ENCODE data around the gene AHDC1.

Gene AHDC1

DNA sequence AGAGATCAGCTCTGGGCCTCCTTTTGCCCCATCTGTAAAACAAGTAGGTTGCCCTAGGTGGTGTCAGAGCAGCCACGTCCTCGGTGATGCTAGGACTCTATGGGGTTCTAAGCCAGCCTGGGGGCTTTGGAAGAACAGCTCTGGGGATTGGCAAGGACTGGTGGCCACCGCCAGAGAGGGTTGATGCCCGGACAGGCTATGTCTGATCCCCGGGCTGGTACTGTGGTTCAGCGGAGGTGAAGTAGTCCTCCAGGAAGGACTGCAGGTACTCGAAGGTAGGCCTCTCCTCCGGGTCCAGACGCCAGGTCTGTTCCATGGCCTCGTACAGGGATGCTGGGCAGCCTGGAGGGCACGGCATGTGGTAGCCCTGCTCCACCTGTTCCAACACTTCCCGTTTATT lies 8.8 kb upstream of the AHDC1 start:
- DNase-seq = no peak

GRCh38 chr1:27611450-27611849 lies 7.5 kb upstream of the AHDC1 start:
- DNase-seq = no peak

DNA sequence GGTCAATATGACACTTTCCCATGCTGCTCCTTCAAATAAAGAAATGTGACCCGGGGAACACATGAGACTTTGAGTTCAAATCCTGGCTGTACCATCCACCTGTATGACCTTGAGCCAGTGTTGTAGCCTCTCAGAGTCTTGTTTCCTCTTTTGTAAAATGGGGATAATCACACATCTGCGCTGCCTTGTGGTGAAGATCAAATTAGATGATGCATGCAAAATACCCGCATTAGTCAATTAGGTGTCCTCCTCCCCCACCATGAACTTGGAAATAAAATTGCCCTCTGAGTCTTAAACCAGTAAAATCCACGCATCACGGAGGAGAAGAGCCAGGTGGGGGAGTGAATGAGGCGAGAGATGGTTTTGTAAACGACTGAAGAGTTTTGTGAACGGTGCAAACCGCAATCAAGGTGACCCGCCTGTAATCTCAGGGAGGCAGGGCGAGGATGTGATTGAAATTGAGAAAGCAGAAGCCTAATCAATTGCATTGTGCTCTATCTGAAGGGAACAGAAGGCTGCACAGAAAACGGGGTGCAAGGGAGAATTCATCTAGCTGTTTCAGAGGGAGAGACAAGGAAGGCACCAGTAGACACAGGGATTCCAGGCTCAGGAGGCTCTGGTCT lies 5.8 kb upstream of the AHDC1 start:
- no peak for DNase-seq

DNA sequence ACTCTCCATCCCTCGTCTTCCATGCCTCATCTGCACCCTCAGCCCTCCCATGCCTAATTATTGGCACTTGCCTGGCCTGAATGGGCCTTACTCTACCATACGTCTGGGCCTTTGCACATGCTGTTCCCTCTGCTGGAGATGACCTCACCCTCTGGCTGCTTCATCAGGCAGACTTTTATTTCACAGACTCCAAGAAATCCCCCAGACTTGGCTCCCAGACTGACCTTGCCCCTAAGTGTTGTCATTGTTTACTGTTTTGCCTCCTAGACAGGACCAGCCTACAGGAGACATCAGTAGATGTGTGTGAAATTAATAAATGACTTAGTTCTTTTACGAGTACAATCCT lies 5.2 kb upstream of the AHDC1 start:
- no peak for DNase-seq

DNA sequence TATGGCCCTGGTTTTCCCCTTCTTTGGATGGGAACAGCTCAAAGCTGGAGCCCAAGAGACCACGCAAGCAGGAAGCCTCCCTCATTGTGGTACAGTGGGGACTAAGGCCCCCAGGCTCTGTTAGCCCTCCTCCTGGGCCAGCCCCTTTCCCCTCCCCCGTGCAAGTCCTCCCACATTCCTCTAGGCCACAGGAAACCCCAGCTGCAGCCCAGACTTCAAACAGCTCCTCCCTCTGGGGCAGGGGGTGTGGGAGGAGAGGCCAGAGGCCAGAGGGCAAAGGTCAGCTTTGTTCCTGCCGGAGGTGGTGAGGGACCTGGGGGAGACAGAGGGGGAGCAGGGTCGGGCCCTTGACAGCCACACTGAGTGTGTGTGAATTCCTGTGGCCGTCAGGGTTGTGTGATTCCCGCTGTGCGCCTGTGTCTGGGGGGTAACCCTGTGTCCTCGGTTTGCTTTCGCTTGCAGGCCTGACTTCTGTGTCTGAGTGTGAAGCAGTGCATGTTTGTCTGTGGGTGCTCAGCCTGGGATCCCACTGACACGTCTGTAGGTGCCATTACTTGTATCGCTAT lies 3.4 kb upstream of the AHDC1 start:
- no peak for DNase-seq

GRCh38 chr1:27606708-27607238 lies 2.8 kb upstream of the AHDC1 start:
- peak; percentile 35 for DNase-seq

- peak; percentile 41 for DNase-seq
Observed at GRCh38 chr1:27605796-27606707, 2.1 kb upstream of the AHDC1 start.

GRCh38 chr1:27605300-27605766 lies 1.4 kb upstream of the AHDC1 start:
- no peak for DNase-seq

GRCh38 chr1:27604579-27605299 lies 795 bp upstream of the AHDC1 start:
- no peak for DNase-seq

DNA sequence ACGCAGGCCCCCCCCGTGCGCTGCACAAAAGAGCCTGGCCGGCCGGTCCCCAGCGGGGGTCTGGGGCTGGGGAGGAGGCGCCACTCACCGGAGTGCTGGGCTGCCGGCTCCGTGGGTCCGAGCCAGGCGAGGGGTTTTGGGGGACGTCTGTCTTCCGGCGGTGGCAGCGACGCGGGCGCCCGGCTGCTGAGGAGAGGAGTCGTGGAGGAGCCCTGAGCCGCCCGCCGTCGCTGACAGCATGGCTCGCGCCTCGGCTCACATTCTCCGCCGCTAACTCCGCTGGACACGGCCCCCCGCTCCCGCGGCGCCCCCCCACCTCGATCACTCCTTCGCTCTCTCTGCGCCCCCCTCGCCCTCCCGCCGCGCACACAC lies 649 bp downstream of the AHDC1 start:
- no peak for DNase-seq

- DNase-seq = no peak
Observed at GRCh38 chr1:27602462-27603308, 1.3 kb downstream of the AHDC1 start.

- no peak for DNase-seq
Observed at GRCh38 chr1:27601771-27602461, 2.0 kb downstream of the AHDC1 start.

DNA sequence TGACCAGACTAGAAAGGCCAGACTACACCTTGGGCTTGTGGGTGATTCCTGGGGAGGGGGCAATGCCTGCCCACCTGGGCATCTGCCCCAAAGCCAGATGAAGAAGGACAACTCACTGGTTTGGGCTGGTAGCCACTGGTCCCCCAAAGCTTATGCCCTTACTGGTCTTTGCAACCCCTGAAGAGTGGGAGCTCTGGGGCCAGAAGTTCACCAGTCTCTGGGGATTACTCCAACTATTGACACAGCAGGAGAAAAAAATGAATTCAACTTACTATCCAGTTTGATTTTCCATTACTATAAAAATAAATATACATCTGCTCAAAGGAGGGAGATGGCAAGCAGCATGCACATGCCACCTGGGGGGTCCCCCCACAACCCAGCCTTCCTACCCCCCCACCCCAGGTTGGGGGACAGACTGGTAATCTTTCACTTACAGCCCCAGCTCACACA lies 2.6 kb downstream of the AHDC1 start:
- DNase-seq = no peak

DNA sequence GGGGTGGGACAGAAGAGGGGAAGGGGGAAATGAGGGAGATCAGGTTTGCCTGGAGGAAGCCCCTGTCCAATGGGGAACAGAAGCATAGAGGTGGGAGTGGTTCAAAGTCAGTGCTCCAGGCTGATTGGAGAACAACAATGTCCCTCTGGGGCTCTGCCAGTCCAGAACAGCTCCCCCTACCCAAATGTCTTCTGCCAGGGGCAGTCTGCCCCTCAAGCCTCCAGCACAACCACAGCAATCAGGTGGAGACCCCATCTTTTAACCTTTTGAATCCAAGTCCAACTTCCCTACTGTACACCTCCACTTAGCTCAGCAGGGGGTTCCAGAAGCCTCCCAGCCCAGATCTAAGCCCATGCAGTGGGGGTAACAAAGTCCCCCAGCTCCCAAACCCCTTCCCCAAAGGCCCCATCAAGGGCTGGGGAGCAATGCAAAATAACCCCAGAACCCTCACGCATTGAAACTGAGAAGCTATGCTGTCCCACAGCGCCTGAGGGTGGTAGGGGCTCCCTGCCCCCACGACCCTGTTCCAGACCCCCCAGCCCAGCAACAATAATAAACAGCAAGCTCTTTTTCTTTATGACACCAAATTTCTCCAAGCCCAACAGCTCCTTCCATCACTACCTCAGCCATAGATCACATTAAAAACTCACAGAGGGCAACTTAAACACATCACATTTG lies 3.3 kb downstream of the AHDC1 start:
- peak; percentile 54 for DNase-seq

DNA sequence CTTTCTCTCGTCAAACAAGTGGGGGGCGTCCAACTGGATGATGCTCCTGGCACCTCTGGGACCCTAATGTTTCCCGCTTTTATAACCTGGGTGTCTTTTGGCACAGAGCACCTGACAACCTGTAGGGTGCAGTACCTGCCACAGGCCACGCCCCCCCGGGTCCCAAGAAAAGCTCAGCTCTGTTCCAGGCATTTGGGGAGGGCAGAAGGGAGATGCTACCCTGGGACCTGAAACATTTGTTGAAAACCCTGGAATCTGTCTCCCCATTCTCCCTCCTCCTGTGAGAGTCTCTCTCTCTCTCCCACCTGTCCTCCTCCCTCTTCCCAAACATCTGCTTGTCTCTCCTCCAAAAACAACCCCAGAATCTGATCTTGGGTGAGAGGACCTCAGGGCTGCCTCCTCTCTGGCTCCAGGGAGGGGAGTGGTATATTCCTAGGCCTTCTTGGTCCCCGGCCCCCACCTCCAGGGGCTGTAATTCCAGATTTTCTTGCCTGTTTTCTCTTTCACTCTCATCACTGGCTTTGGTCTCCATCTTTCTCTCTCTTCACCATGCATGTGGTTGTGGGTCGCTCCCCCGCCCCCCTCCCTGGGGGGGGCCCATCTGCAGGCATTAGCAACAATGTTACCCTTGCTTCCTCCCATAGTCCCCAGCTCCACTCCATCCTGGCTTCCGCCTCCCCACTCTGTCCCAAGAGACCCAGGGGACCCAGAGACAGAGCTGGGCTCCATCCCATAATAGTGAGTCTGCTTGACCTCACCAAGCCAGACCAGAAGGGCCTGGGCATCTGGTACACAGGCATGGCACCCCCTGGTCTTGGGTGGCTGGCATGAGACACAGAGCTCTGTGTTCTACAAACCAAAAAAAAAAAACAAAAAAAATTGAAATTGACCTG lies 4.1 kb downstream of the AHDC1 start:
- DNase-seq = no peak

DNA sequence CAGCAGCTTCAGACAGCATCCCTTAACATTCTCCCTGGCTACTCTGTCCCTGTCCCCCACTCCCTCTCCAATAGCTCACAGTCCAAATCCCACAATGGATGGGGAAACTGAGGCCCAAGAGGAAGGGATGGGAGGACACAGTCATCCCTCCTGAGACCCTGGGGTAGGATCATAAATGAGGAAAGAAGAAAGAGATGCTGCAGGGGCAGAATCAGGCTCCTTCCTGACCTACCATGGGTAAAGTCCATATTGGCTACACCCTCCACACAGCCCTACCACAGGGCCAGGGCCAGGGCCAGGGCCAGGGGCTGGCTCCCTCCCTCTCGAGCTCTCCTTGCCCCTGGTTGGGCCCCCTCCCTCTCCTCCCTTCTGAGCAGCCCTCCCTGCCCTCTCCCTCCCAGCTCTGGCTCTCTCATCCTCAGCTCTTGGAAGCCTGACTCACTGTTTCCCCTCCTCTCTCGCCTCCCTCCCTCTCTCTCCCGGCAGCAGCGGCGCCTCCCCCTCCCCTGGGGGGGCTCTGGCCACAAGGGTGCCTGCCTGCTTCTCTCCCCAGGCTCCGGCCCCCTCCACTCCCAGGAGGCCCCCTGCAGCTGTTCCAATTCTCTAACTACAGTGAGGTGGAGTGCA lies 4.9 kb downstream of the AHDC1 start:
- DNase-seq = no peak

DNA sequence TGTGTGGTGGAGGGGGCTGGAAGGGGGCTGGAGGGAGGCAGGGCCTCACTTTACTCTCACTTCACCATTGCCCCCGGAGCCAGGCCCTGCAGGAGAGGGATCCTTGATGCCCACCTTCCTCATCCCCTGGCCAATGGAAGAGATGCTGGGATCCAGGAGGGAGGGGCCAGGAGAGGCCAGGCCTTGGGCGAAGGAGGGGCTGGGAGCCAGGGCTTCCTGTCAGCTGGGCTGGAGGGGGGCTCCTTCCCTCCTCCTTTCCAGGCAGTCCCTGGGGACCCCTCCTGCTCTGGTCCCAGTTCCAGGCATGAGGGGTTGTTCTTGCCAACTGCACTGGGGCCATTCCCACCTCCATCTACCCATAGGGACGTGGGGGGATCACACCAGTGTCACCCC lies 5.7 kb downstream of the AHDC1 start:
- DNase-seq = no peak

DNA sequence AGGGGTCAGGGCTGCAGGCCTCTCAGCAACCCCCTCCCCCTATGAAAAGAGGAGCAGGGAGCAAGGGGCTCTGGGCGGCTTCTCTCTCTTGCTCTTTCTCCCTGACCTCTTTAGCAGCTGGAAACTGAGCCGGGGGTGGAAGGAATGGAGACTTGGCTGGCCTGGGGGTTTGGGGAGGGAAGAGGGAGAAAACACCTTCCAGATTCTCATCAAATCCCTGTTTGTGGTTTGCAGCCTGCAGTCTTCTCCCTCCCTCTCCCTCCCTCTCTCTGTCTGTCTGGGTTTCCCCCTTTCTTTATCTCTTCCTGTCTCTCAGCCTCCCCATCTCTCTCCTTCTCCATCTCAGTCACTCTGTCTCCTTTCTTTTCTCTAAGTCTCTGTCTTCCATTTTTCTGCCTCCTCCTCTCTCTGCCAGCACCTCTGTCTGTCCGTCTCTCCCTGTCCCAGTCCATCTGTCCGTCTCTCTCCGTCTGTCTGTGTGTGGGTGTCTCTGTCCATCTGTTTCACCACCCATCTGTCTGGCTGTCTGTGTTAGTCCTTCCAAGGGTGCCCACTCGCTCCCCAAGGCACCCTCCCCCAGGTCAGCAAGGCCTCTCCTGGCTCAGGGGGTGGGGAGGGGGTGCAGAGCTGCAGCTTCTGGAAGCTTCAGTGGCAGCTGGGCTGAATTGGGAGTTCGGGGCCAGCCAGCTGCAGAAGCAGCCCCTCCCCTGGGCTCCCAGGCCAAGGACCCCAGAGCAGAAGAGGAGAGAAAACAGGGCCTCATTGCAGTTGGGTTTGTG lies 6.2 kb downstream of the AHDC1 start:
- DNase-seq = no peak

DNA sequence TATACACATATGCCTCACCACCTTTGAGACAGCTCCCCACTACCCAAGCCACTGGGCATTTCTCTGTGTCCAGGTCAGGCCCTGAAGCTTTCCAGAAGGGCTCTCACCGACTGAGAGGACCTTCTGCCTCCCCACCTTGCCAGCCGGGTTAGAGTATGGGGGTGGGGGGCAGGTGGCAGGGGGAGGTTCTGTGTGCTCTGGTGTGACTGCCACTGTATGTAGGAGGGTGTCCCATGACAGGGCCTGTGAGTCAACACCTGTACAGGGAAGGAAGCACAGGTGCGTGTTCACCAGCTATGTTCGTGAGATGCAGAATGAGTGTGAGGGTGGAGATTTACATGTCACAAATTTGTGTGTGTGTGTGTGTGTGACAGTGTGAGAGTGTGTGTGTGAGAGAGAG lies 7.0 kb downstream of the AHDC1 start:
- no peak for DNase-seq

Measured in NCI-H446 treated with DMSO at 0.1 percent for 48 hours (cell line).